ENCODE results near the gene SLC43A3. TPM values are rescaled to one million over a fixed set of nuclear protein-coding genes. Genes with fewer than 3 reads are reported as not detected.

Gene SLC43A3
- total and polyA plus RNA-seq, 9 of the 15 experiments (the other 6 are each of a cell fraction or from before 2014, with no cell fraction given), result 63.7 to 281 (median 139) TPM

DNA sequence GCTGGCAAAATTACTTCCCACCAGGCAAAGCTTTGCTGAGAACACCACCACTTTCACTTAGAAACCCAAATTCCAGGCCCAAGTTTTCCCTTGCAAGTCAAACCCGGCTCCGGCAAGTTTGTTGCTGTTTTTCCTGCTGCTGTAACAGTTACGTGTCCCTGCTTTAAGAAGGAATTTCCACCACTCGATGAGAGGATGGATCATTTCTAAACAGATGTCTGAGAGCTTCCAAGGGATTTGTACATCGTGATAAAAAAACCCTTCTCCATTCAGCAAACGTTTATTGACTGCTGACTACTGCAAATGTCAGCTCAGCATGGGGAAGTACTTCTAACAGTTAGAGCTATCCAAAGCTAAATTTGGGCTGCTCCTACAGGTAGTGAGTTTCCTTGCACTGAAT, 69.1 kb downstream of the SLC43A3 start:
- H3K9me3 ChIP-seq (replicated peaks; ENCODE audit: control insufficient read depth, insufficient read depth, low read depth, low read length), result no peaks in the 10 kb centered on the region
- no peaks in the 10 kb centered on the region for H3K27me3 ChIP-seq (ENCODE audit: control insufficient read depth in 2 of 2, insufficient read depth in 2 of 2, low read length in 2 of 2)
- ATAC-seq, result no peak
- H2AFZ ChIP-seq (ENCODE audit: low read depth, low read length), result peak overlapping the region; percentile 47
- H3K4me2 ChIP-seq (ENCODE audit: insufficient read depth, low read length), result no peak overlapping the region
- 33% methylated on average over 6 of the region's 6 CpGs for WGBS (ENCODE audit: insufficient coverage, low coverage, missing lambda C conversion rate)
- no TSS peak for BruUV-seq (replicated peaks)
- H3K4me1 ChIP-seq (replicated peaks in 1 of 2; ENCODE audit: control insufficient read depth in 2 of 2, insufficient read depth in 2 of 2, low read length in 2 of 2), result peaks cover 19 to 32% of the 10 kb centered on the region in 2 experiments
- ChIA-PET POLR2A (interaction anchor here (0.6 to 1.6 kb wide), 3 partner anchors 10 to 38 kb away, joined by 4 to 5 read pairs (median 4); no protein-coding TSS in a partner anchor), CTCF (ENCODE audit: low intra/inter-chr PET ratio) (no interaction called here)
- H3K36me3 ChIP-seq (ENCODE audit: control insufficient read depth, insufficient read depth, low read length), result no peaks in the 10 kb centered on the region
- intact Hi-C loops (cut with micrococcal nuclease), result loop anchor here (2.0 kb wide), 1 partner anchor 45 kb away; no protein-coding TSS in a partner anchor
- TF ChIP-seq GATA2 (CRISPR knock-in tag; IDR thresholded peaks at IDR 0.05) (no peak), SMAD1 (IDR thresholded peaks at IDR 0.05; ENCODE audit: low read depth, low read length, partially characterized antibody) (no peak), ESRRA (IDR thresholded peaks at IDR 0.05; ENCODE audit: borderline replicate concordance, low read depth) (no peak)
- TF ChIP-seq, protein P1, sequence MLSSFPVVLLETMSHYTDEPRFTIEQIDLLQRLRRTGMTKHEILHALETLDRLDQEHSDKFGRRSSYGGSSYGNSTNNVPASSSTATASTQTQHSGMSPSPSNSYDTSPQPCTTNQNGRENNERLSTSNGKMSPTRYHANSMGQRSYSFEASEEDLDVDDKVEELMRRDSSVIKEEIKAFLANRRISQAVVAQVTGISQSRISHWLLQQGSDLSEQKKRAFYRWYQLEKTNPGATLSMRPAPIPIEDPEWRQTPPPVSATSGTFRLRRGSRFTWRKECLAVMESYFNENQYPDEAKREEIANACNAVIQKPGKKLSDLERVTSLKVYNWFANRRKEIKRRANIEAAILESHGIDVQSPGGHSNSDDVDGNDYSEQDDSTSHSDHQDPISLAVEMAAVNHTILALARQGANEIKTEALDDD (IDR thresholded peaks at IDR 0.05), result no peak
- no peak overlapping the region for H3K27ac ChIP-seq (ENCODE audit: extremely low read depth, low read depth, low read length)
- no peak overlapping the region for H3K4me3 ChIP-seq
- DNase-seq (ENCODE audit: extremely low read depth in 1 of 4, low spot score in 3 of 4), result no peak
- FAIRE-seq, result no peak
- no peaks in the 10 kb centered on the region for H3K79me2 ChIP-seq (ENCODE audit: control insufficient read depth, insufficient read depth, low read length)
- no peak overlapping the region for H3K9ac ChIP-seq (ENCODE audit: insufficient read depth in 1 of 2, low read depth in 2 of 2, low read length in 2 of 2)
- H4K20me1 ChIP-seq (replicated peaks; ENCODE audit: control insufficient read depth, insufficient read depth, low read length), result no peaks in the 10 kb centered on the region
- H3K9me1 ChIP-seq (ENCODE audit: control insufficient read depth, insufficient read depth, low read length), result no peaks in the 10 kb centered on the region
- in situ Hi-C loops (cut with MboI), result no loop called here

DNA sequence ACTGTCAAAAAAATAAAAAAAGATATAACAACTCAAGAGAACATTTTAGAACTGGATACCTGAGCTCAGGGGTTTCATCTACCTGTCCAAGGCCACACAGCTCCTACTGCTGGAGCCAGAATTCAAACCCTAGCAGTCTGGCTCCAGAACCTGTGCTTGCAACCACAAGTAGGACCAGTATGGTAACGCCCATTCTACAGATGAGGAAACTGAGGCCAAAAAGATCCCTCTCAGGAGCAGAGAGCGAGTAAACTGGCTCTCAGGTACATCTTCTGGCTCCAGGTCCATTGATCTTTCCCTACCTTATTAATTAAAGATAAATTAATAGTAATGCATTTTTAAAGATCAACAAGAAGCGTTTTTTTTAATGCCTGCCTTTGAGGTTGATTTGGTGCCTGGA, 69.6 kb downstream of the SLC43A3 start:
- no peaks in the 10 kb centered on the region for H3K79me2 ChIP-seq (ENCODE audit: control insufficient read depth, insufficient read depth, low read length)
- no peak for FAIRE-seq
- intact Hi-C loops (cut with micrococcal nuclease), result no loop called here
- H4K20me1 ChIP-seq (replicated peaks; ENCODE audit: control insufficient read depth, insufficient read depth, low read length), result no peaks in the 10 kb centered on the region
- H3K9me1 ChIP-seq (ENCODE audit: control insufficient read depth, insufficient read depth, low read length), result no peaks in the 10 kb centered on the region
- ATAC-seq, result no peak
- H3K9me3 ChIP-seq (replicated peaks; ENCODE audit: control insufficient read depth, insufficient read depth, low read depth, low read length), result no peaks in the 10 kb centered on the region
- H3K36me3 ChIP-seq (ENCODE audit: control insufficient read depth, insufficient read depth, low read length), result no peaks in the 10 kb centered on the region
- no peak for DNase-seq (ENCODE audit: extremely low read depth in 1 of 4, low spot score in 3 of 4)
- H3K4me3 ChIP-seq, result no peak overlapping the region
- no peaks in the 10 kb centered on the region for H3K27me3 ChIP-seq (ENCODE audit: control insufficient read depth in 2 of 2, insufficient read depth in 2 of 2, low read length in 2 of 2)
- H3K9ac ChIP-seq (ENCODE audit: insufficient read depth in 1 of 2, low read depth in 2 of 2, low read length in 2 of 2), result no peak overlapping the region
- H3K27ac ChIP-seq (ENCODE audit: extremely low read depth, low read depth, low read length), result no peak overlapping the region
- BruUV-seq (replicated peaks), result no TSS peak
- in situ Hi-C loops (cut with MboI), result no loop called here
- no peak overlapping the region for H2AFZ ChIP-seq (ENCODE audit: low read depth, low read length)
- H3K4me1 ChIP-seq (replicated peaks in 1 of 2; ENCODE audit: control insufficient read depth in 2 of 2, insufficient read depth in 2 of 2, low read length in 2 of 2), result peaks cover 23 to 37% of the 10 kb centered on the region in 2 experiments
- WGBS (ENCODE audit: insufficient coverage, low coverage, missing lambda C conversion rate), result 80% methylated on average over 3 of the region's 3 CpGs
- H3K4me2 ChIP-seq (ENCODE audit: insufficient read depth, low read length), result no peak overlapping the region
- ChIA-PET CTCF (ENCODE audit: low intra/inter-chr PET ratio) (interaction anchor here (0.7 kb wide), 1 partner anchor 118 kb away, joined by 3 read pairs; no protein-coding TSS in a partner anchor), POLR2A (interaction anchor here (0.6 to 1.6 kb wide), 4 partner anchors 11 to 38 kb away, joined by 3 to 5 read pairs (median 4); no protein-coding TSS in a partner anchor)
- TF ChIP-seq SMARCA5 (IDR thresholded peaks at IDR 0.05) (peak; percentile 27; the same call in 1 of the 2 replicates), ADNP (tag; IDR thresholded peaks at IDR 0.05) (peak; percentile 33; the same call in 1 of the 2 replicates), NEUROD1 (IDR thresholded peaks at IDR 0.05; ENCODE audit: borderline replicate concordance, low read depth, low read length, partially characterized antibody) (no peak), HDAC2 (IDR thresholded peaks at IDR 0.05) (peak; percentile 20; the same call in 1 of the 2 replicates), ZNF449 (CRISPR knock-in tag; IDR thresholded peaks at IDR 0.05) (no peak), NR2C1 (IDR thresholded peaks at IDR 0.05) (no peak), NR2C1 (tag; IDR thresholded peaks at IDR 0.05) (no peak), BCOR (IDR thresholded peaks at IDR 0.05) (peak; percentile 80), TAF9B (IDR thresholded peaks at IDR 0.05; ENCODE audit: partially characterized antibody) (no peak), RCOR1 (IDR thresholded peaks at IDR 0.05; ENCODE audit: borderline replicate concordance in 1 of 2, low read depth in 2 of 2, low read length in 2 of 2) (peak in 1 of 2 experiments; percentile 66; a peak in 2 of 4 replicates), KDM1A (IDR thresholded peaks at IDR 0.05) (peak; percentile 22 to 59; a peak in 2 of 4 replicates), RBM25 (IDR thresholded peaks at IDR 0.05; ENCODE audit: low read depth, low read length, severe bottlenecking) (peak; percentile 97)

Data from K562 (cell line).